ENCODE data around the gene SRGAP1.
"Not testable (repeated sequence)": the region's sequence is repeated elsewhere in the genome, so short reads cannot be mapped to it uniquely, and the experiment has no call there.

The SRGAP1 gene

DNA sequence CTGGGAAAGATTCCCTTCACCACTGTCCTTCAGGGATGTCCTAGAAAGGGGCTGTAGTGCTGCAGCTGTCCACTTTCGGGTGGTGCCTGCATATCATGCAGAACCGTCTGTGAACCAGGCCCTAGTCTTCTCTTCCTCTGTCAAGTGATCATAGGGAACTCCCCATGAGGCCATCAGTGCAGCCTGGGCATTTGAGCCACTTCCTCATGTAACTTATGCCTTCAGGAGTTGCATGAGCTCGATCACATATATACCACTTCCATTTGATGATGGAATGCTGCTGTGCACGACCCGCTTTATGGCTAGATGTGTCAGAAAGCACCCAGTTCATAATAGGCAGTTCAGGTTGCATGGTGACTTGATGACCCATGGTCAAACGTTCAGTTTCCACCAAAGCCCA, 287.0 kb downstream of the SRGAP1 start:
- DNase-seq, result not testable (repeated sequence)

DNA sequence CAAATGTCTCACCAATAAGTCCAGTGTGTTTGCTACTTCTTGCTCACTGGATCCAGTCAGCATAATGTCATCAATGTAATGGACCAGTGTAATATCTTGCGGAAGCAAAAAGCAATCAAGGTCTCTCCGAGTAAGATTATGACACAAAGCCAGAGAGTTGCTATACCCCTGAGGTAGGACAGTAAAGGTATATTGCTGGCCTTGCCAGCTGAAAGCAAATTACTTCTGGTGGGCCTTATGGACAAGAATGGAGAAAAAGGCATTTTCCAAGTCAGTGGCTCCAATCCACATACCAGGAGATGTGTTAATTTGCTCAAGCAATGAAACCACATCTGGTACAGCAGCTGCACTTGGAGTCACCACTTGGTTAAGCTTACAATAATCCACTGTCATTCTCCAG, 288.2 kb downstream of the SRGAP1 start:
- DNase-seq, result not testable (repeated sequence)

DNA sequence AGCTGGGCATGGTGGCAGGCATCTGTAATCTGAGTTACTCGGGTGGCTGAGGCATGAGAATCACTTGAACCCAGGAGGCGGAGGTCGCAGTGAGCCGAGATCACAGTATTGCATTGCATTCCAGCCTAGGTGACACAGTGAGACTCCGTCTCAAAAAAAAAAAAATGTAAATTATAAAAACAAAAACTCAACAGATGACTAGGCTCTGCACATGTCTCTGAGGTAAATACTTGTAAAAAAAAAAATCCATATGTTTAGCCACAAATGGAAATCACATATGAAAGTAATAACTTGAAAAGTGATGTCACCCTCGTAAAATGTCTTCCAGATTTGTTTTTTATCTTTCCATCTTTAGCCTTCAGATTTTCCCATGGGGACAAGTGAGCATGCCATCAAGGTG, 292.6 kb downstream of the SRGAP1 start:
- no peak for DNase-seq

DNA sequence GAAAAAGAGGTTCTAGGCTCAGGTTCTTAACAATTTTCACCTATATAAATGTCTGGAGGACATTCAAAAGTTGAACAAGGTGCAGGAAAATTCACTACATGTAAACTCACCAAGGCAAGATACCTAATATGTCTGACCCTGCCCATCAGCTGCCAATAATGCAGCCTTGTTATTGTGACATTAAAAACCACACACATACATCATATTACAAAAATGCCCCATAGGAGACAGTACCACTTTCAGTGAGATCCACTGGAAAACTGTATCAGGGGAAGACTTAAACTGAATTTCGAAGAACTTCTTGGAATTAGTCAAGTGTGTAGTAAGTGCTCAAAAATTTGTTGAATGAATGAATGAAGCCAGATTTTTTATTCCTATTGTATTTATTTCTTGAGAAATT, 294.5 kb downstream of the SRGAP1 start:
- no peak for DNase-seq

DNA sequence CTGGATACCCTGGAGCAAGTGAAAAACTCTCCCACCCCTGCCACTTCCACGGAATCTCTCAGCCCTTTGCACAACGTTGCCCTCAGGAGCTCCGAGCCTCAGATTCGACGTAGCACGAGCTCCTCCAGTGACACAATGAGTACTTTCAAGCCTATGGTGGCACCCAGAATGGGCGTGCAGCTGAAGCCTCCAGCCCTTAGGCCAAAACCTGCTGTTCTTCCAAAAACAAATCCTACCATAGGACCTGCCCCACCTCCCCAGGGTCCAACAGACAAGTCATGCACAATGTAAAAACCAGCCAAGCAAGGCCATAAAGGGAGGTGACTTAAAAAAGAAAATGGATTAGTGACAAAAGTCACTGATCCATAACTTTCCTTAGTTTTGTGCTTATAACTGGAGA, 297.9 kb downstream of the SRGAP1 start:
- no peak for DNase-seq

DNA sequence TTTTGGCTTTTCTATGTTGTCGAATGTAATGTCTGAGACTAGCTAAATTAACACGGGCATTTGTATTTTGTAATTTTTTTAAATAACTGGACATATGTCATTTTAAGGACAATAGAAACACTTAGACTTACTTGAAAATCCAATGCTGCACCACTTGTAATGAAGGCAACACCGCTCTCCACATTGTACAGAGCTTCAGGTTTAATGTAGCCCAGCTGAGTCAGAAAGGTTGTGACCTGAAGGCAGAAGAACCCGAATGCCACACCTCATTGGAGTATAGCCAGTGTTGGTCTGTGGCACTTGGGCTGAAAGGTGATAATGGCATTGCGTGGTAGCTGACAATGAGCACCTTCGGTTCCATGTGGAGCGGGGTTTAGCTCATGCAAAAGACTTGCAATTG, 298.3 kb downstream of the SRGAP1 start:
- DNase-seq, result no peak

DNA sequence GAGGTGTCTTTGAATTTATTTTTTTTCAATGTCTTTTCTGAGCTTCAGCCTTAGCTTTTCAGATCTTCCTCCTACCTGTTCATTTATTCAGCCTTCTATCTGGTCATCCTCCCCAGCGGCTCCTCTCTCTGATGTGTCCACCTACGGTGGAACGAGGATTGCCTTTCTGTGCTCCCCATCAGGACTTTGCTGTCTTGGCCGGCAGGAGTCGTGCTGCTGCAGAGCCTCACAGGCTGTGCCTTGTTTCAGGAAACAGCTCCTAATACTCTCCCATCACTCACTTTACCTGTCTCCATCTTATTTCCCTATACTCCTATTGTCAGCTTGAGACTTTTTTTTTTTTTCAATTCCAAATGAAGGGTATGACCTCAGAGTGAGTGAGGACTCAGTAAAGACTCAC, 300.7 kb downstream of the SRGAP1 start:
- no peak for DNase-seq

DNA sequence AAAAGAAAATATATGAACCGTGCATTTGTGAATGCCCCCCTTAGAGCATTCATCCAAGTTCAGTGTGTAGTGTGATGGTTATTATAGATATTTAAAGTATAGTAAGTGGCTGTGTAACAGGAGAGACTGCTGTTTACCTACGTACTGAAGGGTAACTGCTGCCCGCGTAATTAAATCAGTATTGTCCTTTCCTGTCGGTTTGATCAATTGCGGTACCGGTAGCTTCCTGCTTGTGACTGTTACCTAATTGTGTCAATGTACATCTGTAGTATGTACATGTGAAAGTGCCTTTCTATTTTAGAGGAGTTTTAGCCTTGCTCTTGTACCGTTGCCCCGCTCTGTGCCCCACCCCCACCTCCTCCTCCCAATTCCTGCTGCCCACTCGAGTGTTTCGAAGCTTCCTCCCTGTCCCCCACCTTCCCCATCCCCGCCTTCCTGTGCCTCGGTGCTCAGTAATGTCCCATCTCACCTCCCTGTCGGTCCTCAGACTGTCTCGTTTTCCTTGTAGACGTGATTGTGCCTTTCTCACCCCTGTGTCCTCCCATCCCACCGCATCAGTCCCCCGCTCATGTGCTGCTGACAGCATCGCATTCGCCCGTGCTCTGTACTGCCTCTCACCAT, 302.6 kb downstream of the SRGAP1 start:
- DNase-seq, result no peak

DNA sequence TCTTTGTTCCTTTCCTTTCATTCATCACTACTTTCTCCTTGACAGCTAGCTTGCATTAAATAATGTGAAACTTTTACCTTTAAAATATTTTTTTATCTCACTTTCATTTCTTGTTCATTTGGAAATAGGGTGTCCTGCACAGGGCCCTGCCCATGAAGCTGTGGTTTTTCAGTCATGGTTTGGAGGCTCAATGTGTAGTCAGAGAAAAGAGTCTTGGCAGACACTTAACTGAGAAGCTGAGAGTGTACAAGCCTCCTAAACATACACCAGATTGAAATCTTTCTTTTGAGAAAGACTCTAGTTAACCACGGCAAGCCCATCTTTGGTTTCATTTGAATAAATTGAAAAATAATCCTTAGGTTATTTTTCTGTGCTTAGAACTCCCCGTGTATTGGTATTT, 303.4 kb downstream of the SRGAP1 start:
- no peak for DNase-seq

DNA sequence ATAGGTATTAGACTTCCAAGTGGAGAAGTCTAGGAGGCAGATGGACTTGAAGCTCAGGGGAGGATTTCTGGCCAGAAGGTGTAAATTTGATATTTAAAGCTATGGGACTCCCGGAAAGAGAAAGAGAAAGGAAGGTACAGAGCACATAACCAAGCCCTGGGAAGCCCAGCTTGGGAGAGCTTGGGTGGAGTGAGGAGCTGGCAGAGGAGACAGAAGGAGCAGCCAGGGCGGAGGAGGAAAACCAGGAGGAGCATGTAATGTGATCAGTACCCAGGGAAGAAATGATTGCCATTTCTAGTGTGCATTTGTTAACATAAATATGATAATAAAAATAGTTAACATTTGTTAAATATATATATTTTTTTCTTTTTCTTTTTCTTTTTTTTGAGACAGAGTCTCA, 310.2 kb downstream of the SRGAP1 start:
- no peak for DNase-seq

DNA sequence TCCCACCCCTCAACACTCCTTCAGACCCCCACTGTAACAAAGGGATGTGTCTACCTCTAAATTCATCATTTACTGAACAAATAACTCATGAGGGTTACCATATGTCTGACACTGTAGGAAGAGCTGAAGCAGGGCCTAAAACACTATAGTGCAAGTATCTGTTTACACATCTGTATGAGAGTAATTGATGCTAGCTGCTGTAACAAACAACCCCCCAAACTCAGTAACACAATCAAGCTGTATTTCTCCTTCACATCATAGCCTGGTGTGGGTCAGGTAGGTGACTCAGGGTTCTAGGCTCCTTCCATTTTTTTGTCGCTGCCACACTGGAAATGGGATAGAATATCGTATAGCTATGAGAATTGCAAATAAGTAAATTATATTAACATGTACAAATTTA, 312.6 kb downstream of the SRGAP1 start:
- no peak for DNase-seq

DNA sequence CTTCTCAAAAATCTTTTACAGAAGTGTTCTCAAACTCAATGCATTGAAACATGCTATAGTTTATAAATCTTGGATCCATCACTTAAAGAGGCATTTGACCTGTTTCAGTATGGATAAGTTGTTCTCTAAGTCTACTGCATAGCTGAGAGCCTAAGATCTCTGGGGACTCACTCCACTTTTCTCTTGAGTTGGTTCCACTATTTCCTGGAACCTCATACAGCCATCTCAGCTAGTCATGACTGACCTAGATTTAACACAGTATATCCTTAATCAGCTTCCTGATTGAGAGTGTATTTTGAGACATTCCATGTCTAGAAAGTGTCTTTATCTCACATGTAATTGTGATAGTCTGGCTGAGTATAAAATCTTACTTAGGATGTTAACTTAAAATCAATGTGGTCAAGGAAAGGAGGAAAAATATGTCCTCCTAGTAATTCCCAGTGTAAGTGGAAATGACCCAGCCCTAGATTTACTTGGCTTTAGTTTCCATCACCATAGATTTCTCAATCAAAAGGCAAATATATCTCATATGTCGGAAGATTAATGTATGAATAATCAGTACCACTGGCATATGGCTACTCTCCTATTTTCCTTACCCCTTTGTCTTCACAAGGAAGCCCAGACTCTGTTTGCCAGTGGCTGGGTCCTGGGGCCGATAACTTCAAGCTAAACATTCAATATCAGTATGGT, 315.7 kb downstream of the SRGAP1 start:
- DNase-seq, result no peak

DNA sequence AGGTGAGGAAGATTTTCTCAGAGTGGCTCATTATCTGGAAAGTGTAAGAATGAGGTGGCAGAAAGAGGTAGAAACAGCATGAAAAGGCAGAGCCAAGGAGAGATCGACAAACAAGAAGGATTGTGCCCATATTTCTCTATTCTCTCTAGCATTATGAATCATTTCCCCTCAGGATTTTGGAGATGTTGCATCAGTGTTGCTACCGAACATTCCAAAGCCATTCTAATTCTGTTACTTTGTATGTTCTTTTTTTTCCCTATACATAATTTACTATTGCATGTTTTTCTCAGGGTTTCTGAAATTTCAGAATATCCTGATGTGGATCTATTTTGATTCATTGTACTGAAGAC, 316.2 kb downstream of the SRGAP1 start:
- no peak for DNase-seq

DNA sequence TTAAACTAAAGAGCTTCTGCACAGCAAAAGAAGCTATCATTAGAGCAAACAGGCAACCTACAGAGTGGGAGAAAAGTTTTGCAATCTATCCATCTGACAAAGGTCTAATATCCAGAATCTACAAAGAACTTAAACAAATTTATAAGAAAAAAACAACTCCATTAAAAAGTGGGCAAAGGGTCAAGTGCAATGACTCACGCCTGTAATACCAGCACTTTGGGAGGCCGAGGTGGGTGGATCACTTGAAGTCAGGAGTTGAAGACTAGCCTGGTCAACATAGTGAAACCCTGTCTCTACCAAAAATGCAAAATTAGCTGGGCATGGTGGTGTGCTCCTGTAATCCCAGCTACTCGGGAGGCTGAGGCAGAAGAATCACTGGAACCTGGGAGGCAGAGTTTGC, 322.1 kb downstream of the SRGAP1 start:
- DNase-seq, result not testable (repeated sequence)

DNA sequence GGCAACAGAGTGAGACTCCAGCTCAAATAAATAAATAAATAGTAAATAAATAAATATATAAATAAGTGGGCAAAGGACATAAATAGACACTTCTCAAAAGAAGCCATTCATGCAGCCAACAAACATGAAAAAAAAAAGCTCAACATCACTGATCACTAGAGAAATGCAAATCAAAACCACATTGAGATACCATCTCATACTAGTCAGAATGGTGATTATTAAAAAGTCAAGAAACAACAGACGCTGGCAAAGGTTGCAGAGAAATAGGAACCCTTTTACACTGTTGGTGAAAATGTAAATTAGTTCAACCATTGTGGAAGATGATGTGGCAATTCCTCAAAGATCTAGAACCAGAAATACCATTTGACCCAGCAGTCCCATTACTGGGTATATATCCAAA, 322.5 kb downstream of the SRGAP1 start:
- not testable (repeated sequence) for DNase-seq

DNA sequence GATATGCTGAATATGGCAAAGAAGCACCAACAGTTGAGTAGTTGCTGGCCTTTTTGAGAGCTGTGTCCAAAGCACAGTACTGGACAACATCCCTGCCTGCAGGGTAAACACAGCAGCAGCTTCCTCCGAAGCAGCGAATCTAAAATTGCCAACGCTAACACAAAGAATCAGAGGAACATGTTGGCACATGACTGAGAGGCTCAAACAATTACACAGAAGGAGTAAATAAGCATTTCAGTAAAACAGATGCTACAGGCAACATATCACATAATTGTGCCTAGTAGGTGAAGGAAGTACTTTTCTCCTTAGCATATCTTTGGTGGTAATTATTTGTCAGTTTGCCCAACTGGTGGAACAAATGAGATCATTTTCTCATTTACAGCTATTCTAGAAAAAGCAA, 325.5 kb downstream of the SRGAP1 start:
- DNase-seq, result no peak

DNA sequence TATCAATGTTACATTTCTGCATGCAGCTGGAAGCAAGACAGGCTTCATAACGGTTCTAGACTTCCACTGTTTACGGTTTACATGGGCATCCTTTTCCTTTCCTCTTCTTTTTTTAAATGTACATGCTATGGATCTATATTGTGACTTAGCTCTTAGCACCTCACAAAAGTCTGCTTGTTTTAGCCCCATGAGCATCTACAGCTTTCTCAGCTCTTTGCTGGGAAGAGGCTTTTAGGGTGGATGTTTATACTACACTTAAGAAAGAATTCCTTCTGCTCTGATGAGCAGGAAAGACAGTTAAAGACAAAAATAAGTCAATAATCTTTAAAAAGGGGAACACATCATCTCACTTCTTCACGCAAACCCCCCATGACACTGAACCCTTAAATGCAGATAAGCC, 326.2 kb downstream of the SRGAP1 start:
- no peak for DNase-seq

DNA sequence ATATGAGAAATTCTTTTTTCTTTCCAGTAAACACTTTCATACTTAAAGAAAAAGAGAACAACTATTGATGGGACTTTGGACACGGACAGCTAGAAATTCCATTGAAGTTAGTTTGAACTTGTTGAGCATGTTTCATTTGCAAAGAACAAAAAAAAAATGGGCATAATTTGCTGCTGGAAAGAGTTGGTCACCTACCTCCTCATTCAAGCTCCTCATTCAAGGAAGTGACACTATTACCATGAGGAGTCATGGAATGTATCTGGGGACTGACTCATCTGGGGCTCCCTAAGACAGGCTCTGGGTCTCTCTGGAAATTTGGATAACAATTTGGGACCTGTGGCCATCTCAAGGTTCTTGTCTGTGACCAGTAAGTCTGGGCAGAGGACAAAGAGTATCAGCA, 327.2 kb downstream of the SRGAP1 start:
- no peak for DNase-seq

DNA sequence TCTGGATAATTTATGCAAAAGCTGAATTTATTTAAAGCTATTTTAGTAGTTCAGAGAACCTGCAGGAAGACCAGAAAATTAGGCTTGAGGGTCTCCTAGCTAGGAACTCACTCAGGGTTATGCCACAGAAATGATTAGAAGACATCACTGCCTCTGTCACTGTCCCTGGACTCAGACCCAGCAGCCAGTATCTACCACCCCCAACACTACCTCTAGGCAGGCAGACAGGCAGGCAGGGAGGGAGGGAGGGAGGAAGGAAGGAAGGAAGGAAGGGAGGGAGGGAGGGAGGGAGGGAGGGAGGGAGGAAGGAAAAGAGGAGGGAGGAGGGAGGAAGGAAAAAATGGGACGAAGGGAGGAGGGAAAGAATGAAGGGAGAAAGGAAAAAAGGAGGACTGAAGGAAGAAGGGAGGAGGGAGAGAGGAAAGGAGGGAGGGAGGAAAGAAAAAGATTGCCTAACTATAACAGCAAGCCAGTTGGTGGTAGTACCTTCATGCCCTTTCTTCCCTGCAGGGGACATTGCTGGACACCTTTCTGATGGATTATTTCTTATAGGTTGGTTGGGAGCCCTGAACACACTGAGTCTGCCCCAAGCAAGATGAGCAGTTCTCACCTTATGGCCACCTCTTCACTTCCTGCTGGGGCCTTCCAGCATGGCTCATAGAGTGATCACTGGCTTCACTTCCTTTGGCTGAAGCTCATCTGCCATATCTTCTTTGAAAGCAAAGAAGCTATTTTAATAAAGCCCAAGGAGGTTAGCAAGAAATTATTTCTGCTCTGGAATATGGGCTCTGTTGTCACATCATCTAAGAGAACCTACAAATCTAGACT, 327.9 kb downstream of the SRGAP1 start:
- no peak for DNase-seq

DNA sequence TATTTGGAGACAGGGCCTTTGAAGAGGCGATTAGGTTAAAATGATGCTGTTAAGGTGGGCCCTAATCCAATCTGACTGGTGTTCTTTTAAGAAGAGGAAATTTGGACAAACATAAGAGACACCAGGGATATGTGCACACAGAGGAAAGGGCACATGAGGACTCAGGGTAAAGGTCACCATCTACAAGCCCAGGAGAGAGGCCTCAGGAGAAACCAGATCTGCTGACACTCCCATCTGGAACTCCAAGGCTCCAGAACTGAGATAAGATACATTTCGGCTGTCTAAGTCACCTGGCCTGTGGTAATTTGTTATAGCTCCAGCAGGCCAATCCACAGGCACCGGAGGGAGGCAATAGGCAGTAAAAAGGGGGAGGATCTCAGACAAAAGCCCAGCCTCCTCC, 329.0 kb downstream of the SRGAP1 start:
- no peak for DNase-seq

DNA sequence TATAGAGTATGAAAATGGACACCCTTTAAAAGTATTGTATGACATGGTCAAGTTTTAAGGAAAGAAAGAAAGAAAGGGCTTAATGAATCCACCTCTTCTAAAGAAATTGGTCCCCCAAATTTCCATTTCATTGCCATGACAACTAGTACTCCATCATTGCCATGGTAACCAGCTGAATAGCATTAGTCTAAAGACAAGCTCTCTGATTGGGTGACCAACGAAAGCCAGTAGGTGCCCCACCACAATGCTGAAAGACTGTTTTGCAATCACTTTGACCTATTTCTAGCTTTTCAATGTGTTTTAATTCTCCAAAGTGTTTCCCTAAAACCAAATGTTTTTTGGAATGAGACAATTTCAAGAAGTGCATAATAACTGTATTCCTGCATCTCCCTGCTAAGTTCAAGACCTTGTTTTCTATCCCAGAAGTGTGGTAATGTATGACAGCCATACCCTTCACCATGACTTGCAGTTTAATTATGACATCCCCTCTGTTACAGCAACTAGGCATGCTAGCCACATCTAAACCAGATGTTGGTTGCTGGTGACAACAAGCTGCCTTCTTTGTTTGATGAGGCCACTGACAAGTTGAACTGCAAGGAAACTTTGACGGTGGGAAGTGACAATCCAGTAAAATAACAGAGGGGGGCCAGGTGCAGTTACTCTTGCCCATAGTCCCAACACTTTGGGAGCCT, 330.9 kb downstream of the SRGAP1 start:
- no peak for DNase-seq

DNA sequence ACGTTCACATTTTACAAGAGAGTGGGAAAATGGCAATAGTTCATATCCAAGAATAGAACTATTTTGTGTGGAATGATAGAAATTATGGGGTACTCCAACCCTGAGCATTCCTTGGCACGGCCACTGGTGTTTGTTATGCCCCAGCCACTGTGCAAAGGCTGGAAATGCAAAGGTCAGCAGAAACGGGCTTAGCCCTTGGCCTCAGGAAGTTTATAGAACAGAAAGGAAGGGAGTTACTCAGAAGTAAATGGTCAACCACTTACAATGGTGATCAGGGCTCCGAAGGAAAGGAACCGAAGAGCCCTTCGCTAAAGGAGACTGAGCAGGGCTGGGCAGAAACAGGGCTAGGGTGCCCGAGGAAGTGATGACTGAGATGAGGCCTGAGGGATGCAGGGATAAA, 332.5 kb downstream of the SRGAP1 start:
- DNase-seq, result no peak

DNA sequence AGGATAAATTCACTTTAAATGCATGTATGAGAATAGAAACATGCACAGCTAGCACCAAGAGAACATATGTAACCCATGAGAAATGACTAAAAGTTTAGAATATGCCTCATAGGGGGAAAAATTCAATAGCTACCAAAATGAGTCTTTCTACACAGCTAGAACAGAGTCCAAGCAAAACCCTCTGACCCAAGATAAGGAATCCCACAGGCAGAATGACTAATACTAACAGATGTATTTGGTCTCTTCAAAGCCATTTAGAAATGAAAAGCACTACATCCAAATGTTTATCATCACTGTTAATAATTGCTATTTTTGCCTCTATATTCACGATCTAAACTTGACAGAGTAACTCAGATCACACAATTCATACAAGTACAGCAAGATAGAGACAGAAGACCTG, 333.6 kb downstream of the SRGAP1 start:
- DNase-seq, result no peak

DNA sequence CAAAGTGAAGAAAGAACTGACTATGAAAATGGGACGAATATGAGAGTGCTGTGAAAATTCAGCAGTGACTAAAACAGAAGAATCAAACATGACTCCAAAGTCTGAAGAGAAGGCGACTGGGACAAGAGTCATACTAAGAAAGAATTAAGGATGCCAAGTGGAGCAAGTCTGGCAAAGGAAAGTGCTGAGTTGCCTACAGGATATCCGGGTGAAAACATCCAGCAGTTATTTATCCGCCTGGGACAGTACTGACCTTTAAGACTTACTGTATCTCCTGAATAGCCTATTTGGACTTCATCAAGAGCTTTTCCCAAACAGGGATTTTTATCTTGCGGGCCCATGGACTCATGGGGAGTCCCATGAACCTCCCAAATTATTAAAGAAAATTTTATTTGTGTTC, 336.5 kb downstream of the SRGAP1 start:
- no peak for DNase-seq

Measured in activated T-cell treated with anti-CD3 and anti-CD28 coated beads, Interleukin-2, amount 50 U/mL, for 1 hour (primary cell).